Left lobe of liver (tissue), 2 donors: ENCODE results near the gene IGF2R. TPM values are rescaled to one million over a fixed set of nuclear protein-coding genes. Genes with fewer than 3 reads are reported as not detected.

ENCODE experiments used
- ATAC-seq: fragments of 200-7000 bp; cut with Tn5 transposase; one replicate; pipeline ENCODE4 v1.9.1; 2020; ENCODE audit warnings: mild to moderate bottlenecking, moderate library complexity
- DNase-seq: peaks from one replicate; pipeline ENCODE4 v3.0.0-alpha.2; 2020; ENCODE audit warnings: low spot score
- total RNA-seq: library from RNA; stranded (reverse); gene quantifications from one replicate; pipeline ENCODE4 v1.2.1, GENCODE V29; 2021
- donor health status: DM: no; HTN: no; CAD: no; lungs with moderate emphysema.
- donor health status: DM: no; HTN: yes; CAD: no.

The IGF2R gene
- total RNA-seq, 1 donor from 2014 or later, result 51.5 TPM

- ATAC-seq, result no peak
- DNase-seq, result no peak
These were observed 100.6 kb downstream of the IGF2R start for GRCh38 chr6:160069459-160069858.

- ATAC-seq, result no peak
- DNase-seq, result no peak
These were observed 101.5 kb downstream of the IGF2R start for GRCh38 chr6:160070427-160070826.

GRCh38 chr6:160070831-160071230 is 101.9 kb downstream of the IGF2R start:
- no peak for DNase-seq
- ATAC-seq, result no peak

- no peak for DNase-seq
- ATAC-seq, result peak; percentile 70
These were observed 103.2 kb downstream of the IGF2R start for GRCh38 chr6:160071805-160072690.

- DNase-seq (no peak), ATAC-seq (no peak)
These were observed 104.4 kb downstream of the IGF2R start for GRCh38 chr6:160073272-160073671.

- ATAC-seq (no peak), DNase-seq (no peak)
These were observed 107.1 kb downstream of the IGF2R start for GRCh38 chr6:160076009-160076408.

GRCh38 chr6:160077024-160077423 is 108.1 kb downstream of the IGF2R start:
- DNase-seq (no peak), ATAC-seq (no peak)

GRCh38 chr6:160077526-160077925 is 108.6 kb downstream of the IGF2R start:
- no peak for DNase-seq
- no peak for ATAC-seq

GRCh38 chr6:160078883-160079685 is 110.2 kb downstream of the IGF2R start:
- ATAC-seq (peak; percentile 18), DNase-seq (no peak)

- ATAC-seq (peak; percentile 75), DNase-seq (no peak)
These were observed 110.8 kb downstream of the IGF2R start for GRCh38 chr6:160079686-160080043.

GRCh38 chr6:160080097-160080496 is 111.2 kb downstream of the IGF2R start:
- DNase-seq (no peak), ATAC-seq (no peak)

- no peak for ATAC-seq
- no peak for DNase-seq
These were observed 112.5 kb downstream of the IGF2R start for GRCh38 chr6:160081398-160081797.

- no peak for DNase-seq
- ATAC-seq, result no peak
These were observed 113.7 kb downstream of the IGF2R start for GRCh38 chr6:160082627-160083026.

GRCh38 chr6:160084198-160084776 is 115.4 kb downstream of the IGF2R start:
- peak; percentile 39 for ATAC-seq
- no peak for DNase-seq

GRCh38 chr6:160085226-160085625 is 116.3 kb downstream of the IGF2R start:
- DNase-seq (no peak), ATAC-seq (peak; percentile 61)

- DNase-seq (no peak), ATAC-seq (peak; percentile 2)
These were observed 117.0 kb downstream of the IGF2R start for GRCh38 chr6:160085713-160086505.

GRCh38 chr6:160086754-160087153 is 117.9 kb downstream of the IGF2R start:
- DNase-seq, result no peak
- ATAC-seq, result no peak

GRCh38 chr6:160088069-160088783 is 119.3 kb downstream of the IGF2R start:
- peak; percentile 66 for ATAC-seq
- peak; percentile 76 for DNase-seq

- ATAC-seq (no peak), DNase-seq (no peak)
These were observed 120.1 kb downstream of the IGF2R start for GRCh38 chr6:160088784-160089533.

- DNase-seq, result no peak
- no peak for ATAC-seq
These were observed 120.6 kb downstream of the IGF2R start for GRCh38 chr6:160089534-160089897.
